DMS114 treated with DMSO at 0.1 percent for 48 hours (cell line): ENCODE results near the gene OLFML2A.
"Not testable (repeated sequence)": the region's sequence is repeated elsewhere in the genome, so short reads cannot be mapped to it uniquely, and the experiment has no call there.

Source experiments
- DNase-seq: peaks from one replicate; lab custom pipeline; 2025; ENCODE audit not compliant: unreplicated experiment; lab: John Stamatoyannopoulos, UW

The OLFML2A gene

DNA sequence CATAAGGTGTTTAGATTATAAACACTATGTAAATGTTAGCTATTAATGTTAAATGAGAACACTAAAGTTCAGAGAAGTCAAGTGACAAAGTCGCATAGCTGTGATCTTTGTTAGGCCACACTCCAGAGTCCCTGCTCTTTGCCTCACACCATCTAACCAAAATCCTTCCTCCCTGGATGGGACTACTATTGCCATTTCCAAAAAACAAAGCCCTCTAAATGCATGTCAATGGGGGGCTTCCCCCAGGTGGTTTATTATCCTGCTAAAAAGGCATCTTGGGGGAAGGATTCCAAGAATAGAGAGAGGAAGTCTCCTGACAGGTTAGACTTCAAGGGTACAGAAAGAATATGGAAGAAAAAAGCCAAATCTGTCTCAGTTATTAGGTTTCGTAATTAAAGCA, 16.2 kb upstream of the OLFML2A start:
- no peak for DNase-seq

DNA sequence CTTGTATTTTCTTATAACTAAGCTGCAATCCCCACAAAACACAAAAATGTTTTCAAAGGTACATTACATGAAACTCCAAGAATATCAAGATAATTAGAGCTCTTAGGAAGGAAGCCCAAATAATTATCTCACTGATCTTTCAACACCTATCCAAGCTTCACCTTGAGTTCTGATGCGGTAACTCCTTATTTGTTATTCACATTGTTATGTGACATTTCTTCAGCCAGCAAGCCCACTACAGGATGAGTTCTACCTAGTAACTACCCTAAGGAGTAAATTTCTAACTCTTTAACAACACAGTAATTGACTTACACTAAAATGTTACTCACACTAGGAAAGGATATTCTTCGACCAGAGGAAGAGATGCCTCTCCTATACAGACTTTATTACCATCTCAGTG, 15.7 kb upstream of the OLFML2A start:
- no peak for DNase-seq

DNA sequence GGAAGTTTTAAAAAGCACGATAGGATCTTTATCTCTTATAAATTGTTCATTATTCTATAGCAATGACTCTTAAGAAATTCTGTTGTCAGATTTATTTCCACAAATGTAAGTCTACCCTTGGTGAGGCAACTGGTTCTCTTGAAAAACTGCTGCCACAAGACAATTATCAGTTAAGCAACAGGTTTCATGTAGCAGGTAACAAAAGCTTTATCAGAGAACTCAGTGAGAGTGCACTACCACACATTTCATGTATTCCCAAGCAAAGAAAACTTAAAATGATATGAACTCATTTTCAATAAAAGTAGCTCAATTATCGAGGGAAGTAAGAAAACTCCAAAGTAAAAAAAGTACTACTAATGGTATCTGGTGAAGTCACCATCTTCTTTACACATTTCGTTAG, 15.2 kb upstream of the OLFML2A start:
- DNase-seq = no peak

DNA sequence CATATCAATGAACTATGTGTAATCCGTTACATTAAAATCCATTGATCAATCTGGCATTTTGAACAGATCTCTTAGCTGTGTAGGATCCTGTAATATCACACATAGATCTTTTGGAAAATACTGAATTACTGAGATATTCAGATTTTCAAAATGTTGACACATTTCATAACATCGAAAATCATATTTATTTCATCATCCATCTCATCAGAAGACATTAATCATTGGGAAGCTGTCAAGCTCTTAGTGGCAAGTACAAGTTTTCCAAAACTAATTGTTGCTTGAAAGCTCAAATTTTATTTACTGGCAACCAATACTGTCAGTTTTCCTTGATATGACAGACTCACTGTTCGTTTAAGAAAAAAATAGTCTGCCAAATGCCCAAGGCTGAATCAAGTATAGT, 14.3 kb upstream of the OLFML2A start:
- no peak for DNase-seq

DNA sequence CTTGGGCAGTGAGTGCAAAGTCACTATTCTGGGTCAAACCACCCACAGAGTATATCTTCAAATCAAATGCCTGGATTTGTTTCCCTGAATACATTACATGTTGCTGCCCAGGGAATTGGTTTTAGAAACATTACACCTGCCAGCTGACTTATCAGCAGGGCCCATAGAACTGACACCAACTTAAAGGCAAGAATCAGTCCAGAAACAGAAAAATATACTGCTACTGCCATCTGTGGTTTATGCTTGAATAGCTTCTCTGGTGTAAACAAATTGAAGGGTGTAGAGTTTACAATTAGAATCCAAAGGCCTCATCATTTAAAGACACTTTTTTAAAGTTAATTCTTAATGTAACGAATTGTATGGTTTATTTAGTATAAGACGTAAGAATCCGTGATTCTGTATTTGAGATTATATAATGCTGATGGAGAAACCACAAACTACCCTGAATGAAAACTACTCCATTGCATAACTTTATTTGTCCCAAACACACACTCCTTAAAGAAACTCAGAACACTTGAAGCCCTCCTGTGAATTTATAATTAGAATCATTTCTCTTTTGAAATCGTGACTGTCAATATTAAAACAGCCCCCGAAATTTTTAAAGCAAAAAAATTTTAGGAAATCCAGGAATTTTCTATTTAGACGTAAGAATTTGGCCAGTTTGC, 12.0 kb upstream of the OLFML2A start:
- no peak for DNase-seq

DNA sequence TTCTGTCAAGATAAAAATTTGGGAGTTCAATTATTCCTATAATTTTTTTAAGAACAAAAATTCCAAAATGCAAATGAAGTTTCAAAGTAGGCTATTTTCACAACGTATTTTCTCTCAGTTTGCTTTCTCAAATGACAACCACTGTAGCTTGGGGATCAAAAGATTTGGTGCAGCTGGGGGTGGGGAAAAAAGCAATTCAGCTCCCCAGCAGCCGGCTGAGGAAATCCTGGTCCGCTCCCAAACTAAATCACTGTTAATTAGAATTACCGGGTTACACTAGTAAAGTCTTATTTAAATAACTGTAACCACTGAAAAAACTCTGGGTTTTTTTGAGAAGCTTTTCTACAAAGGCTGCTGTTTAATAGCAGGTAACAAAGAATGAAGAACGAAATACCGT, 11.5 kb upstream of the OLFML2A start:
- no peak for DNase-seq

DNA sequence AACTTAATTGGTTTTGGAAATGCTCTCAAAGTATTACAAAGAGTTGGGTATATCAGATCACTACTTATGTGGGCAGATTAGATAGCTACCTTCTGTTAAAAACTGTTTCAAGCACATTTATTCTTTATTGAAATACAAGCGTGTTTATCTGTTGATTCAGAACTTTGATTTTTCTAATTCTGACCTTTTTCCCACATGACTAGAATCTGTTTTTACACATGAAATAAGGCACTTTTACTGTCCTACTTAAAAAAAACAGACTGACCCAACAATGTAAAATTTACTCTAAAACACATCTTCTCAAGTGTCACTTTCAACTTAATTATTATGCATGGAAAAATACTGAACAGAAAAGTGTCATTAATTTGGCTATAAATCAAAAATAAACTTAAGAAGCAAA, 10.6 kb upstream of the OLFML2A start:
- no peak for DNase-seq

DNA sequence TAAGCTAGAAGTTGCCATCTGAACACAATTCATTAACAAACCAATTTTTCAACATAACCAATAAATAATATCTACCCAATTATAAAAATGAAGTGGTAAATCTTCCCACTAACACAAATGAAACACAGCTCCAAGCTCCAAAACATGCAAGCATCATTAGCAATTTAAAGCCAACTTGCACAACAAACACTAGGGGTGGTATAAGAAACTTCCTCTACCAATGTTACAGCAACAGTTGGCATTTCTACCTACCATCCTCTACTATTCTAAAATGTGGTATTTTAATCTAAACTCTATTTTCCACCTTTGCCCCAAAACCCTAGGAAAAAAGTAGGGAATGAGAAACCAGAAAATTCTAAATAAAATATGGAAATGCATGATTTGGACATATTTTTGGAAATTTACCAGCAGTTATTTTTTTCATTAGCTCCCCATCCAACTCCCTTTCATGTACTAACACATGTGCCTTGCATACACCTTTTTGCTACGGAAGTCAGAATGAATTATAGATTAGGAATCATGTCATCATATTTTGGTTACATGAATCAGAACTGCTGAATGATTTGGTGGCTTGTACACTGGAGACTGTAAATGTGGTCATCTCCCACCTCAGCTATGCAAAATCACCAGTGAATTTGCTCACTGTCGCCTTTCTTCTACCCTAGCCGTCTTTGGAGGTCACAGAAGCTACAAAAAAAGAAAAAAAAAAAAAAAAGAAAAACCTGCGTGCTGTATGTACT, 9.9 kb upstream of the OLFML2A start:
- DNase-seq = no peak

DNA sequence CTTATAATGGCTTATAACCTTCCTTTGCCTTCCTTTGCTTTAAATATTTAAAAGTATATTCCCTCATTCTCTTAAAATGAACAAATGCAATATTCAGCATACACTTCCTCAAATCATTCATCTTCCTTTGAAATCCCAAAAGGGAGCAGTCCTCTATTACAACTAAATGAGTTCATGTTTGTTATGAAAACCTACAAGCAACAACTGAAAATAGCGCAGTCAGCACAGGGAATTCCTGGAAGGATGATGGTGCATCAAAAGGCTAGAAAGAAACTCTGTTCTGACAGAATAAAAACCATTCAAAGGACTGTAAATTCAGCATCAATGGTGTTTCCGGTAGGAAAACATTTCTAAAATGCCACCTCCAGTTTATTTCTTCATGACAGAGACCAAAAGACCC, 9.1 kb upstream of the OLFML2A start:
- DNase-seq = no peak

DNA sequence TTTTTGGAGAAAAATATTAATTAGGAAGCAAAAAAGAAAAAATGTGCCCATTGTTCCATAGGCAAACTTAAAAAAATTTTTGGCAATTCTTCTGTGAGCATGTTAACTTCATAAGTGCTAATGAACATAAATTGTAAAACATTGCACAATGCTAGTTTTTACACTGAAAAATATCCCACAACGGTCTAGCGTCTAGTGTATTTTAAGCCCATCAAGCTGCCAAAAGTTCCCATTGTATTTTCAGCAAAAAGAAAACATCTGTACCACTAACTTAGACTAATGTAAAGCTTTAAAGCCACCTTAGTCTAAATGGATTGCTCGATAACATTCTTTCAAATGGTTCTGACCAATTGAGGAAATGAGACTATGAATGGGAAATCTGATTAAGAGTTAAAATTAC, 8.6 kb upstream of the OLFML2A start:
- no peak for DNase-seq

DNA sequence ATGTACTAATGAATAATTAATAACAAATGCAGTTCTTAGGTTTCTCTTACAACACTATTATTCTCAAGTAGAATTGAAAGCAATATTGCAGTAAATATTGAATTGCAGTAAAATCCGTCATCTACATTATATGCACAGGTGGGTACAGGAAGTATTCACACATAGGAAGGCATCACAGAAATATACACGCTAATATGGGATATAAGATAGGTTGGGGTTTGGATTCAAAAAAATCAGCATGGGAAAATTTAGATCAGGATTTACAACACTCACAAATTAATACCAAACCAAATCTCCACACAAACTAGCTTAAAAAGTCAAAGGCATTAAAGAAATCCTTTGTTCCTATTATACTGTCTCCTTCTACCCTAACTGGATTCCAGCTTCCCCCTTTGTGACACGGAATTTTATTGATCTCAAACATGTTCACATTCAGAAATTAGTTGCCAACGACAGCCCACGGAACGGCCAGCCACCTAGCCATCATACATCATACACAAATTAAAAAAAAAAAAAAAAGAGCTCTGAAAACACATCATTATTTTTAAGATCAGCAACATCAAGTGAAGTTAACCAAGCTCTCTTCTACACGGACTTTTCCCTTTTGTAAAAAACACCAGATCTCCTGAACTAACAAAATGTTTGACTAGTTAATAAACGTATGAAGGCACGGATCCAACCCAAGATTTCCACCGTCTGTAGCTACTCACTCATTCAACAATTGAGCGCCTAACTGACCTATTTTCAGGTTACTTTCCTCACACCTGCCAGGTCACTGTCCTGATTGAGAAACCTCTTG, 8.0 kb upstream of the OLFML2A start:
- no peak for DNase-seq

DNA sequence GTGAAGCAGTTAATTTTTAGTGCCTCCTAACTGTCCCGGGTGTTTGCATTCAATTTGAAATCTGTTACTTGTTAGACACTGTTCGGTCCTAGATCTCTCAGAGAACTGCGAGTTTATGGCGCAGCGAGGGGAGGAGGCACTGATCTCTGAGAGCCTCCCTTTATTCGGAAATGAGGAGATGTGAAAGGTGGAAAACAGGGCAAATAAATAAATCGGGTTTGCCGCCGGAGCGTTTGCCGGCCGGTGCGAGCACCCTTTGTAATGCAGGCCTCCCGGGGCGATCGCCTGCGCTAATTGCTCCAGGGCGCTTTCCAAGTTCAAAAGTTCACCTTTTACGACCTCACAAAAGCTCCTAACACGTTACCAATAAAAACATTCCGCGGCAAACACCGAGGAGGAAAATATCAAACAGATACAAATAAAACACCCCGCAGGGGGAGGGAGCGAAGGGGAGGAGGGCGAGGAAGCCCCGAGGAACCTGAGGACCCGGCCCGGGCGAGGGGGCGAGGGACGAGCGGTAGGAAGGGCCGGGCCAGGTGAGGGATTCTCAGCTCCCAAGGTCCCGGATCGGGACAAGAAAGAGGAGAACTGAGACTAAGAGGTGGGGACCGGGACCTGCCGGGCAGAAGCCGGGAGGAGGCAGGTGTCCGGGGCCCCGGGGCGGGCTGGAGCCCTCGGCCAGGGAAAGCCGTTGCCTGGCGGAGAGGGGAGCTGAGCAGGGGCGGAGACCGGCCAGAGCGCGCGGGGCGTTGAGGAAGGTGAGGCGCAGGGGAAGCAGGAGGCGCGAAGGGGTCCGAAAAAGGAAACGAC, 7.2 kb upstream of the OLFML2A start:
- peak; percentile 36 for DNase-seq

DNA sequence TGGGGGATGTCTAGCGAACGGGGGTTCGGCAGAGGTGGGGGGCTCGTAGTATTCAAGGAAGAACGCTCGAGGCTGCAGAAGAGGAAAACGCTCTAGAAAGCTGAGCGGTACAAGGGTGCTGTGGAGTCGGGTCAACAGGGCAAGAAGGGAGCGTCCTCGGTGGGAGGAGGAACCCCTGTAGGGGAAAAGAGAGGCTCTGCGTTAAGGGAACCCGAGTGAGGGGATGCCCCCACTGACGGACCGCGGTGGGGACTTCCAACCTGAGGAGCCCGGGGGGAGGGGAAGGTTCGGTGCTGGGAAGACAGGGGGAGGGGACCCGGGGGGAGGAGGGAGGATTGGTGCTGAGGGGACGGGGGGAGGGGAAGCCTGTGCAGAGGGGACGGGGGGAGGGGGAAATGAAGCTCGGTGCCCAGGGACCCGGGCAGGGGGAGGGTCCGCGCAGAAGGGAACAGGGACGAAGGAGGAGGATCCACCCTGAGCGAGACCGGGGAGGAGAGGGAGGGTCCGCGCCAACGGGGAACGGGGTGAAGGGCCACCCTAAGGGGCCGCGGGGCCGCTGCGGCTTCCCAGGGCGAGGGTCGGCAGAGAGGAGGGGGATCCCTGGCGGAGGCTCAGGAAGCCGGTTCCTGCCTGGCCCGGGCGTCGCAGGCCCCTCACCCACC, 6.4 kb upstream of the OLFML2A start:
- DNase-seq = no peak

DNA sequence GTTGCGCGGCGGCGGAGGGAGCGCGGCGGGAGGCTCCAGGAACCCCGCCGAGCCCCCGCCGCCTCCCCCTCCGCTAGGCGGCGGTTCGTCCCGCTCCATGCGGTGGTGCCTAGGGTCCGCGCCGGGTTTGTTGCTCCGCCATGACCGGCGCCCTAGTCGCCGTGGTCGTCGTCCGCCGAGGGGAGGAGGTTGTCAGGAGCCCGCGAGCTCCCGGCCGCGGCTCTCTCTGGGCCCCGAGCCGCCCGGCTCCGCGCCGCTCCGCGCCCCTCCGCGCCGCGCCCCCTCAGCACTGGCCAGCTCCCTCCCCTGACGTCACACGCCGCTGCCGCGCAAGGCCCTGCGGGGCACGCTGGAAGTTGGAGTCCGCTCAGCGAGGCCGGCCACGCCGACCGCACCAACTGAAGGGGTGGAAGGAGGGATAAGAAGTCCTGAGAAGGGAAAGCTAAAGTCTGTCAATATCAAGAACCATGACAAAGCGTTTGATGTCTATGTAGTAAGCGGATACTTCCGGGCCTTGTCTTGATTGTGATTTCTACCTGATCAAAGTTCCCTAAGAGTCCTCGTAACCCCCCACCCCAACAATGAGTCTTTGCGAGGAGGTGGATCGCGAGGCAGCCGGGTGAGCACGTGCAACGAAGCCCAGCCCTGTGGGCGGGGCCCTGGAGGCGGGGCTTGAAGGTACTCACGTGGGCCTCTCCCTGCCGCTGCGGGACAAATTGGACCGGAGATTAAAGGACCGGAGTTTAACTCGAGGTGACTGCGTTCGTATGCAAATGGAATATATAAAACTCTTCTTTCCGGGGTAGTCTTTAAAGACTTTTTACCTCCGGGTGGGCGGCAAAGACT, 5.7 kb upstream of the OLFML2A start, which contains the start of gene NR6A1:
NR6A1 (minus strand) TSS at position 291 of the 846 bp plus-strand sequence.
- peak; percentile 94 for DNase-seq

DNA sequence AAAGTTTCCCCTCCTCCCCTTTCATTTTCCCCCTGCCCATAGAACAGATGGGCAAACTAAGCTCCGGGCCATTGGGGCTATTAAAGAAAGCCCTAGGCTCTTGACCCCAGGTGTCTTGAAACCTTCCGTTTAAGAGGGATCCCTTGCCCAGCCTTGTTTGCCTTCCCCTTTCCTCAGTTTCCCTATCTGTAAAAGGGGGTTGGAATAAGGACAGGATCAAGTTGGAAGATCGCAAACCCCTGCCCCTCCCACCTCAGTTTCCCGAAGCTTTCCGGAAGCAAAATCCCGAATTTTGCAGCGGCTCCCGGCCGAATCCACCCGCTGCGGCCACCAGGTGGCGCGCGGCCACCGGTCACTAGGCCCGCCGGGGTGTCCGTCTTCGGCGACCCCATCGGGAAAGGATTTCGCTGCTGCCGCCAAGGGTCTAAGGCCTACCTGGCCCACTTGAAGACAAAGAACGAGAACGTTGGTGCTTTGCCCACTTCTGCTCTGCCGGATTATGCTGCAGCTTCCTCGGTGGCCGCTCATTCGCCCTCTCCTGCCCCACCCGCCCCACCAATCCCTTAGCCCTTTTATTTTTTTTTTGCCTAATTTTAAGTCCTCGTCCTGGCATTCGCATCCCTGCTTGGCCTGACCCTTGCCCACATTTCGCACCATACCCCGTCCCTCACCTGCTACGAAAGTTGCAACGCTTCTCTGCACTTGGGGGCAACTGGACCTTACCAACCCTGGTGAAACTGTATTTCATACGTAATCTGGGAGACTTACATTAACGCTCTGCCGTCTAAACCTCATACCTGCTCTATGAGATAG, 4.9 kb upstream of the OLFML2A start:
- peak; percentile 36 for DNase-seq

DNA sequence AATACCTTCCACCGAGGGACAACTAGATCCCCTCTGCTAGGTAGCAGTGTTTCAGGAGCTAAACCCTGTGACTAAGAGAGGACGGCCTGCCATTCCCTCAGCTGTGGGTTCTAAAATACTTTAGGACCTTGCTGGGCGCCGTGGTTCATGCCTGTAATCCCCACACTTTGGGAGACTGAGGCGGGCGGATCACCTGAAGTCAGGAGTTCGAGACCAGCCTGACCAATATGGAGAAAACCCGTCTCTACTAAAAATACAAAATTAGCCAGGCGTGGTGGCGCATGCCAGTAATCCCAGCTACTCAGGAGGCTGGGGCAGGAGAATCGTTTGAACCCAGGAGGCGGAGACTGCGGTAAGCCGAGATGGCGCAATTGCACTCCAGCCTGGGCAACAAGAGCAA, 4.1 kb upstream of the OLFML2A start:
- DNase-seq = not testable (repeated sequence)

DNA sequence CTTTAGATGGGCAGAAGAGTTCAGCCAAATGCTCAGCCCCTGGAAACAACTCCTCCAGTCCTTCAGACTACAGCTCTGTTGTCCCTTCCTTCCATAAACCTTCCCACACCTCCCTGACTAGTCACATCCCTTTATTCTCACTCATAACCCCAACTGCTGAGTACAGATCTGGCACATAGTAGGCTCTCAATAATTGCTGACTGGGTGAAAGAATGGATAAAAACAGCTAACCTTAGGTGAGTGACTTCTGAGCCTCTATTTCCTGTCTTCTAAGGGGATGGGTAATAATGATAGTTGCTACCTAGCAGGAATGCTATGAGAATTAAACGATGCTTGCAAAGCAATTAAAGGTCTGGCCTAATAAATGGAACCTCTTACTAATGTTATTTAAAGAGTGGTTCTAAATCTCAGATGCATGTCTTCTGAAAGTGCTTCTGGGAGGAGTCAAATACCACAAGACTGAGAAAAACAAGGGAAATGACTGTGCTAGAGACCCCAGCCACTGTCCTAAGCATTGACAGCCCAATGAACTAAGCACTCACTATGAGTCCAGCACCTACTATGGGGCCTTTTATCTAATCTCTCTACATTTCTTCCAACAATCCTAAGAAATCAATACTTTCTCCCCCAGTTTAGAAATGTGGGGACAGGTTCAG, 3.3 kb upstream of the OLFML2A start:
- DNase-seq = no peak
